ENCODE results near the gene AHSG. TPM values are rescaled to one million over a fixed set of nuclear protein-coding genes. Genes with fewer than 3 reads are reported as not detected.

Gene AHSG
- total RNA-seq, 1 experiment from 2014 or later = not detected

DNA sequence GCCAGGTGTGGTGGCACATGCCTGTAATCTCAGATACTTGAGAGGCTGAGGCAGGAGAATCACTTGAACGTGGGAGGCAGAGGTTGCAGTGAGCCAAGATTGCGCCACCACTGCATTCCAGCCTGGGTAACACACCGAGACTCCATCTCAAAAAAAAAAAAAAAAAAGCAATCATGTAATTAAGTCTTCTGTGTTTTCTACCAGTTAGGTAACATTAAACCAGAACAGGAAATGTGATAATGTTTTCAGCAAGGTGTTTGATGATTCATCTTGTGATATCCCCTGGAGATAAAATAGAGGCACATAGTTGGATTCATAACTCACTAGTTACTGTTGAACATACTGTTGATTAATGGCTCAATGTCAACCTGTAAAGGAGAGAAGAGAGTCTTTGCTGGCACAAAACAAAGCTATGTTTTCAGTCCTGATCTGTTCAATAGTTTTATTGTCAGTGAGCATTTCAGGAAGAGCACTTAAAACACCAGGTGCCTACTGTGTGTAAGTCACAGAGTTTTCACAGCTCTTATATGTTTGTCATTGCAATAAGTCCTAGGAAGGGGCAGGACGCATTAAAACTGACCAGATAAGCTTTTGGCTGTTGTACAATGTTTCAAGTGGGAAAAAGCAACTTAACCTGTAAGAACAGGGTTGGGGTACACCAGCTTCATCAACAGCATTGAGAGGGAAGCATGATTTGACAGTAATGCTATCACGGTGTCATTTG is 22.8 kb upstream of the AHSG start:
- Histone ChIP-seq H3K27me3 (ENCODE audit: low read length) (no peaks in the 10 kb centered on the region), H3K4me1 (ENCODE audit: insufficient read depth, low read length) (peaks cover 24% of the 10 kb centered on the region), H4K20me1 (ENCODE audit: low read length) (no peaks in the 10 kb centered on the region), H3K9me3 (ENCODE audit: low read length) (no peaks in the 10 kb centered on the region), H3K9ac (ENCODE audit: low read length) (no peak overlapping the region), H3K4me2 (ENCODE audit: low read length) (no peak overlapping the region), H3K4me3 (ENCODE audit: low read length) (no peak overlapping the region), H3K36me3 (ENCODE audit: low read depth, low read length) (peaks cover 12% of the 10 kb centered on the region), H3K9me2 (replicated peaks; ENCODE audit: low read length) (no peaks in the 10 kb centered on the region), H3K27ac (ENCODE audit: low read length) (no peak overlapping the region), H3K79me2 (ENCODE audit: low read length) (no peaks in the 10 kb centered on the region), H2AFZ (ENCODE audit: low read length) (no peak overlapping the region), H3F3A (ENCODE audit: low read length, unreplicated experiment) (no peaks in the 10 kb centered on the region)
- DNase-seq = peak; percentile 51
- ChIA-PET CTCF (interaction anchor here (0.6 to 0.7 kb wide), 3 partner anchors 9 to 1324 kb away, joined by 4 to 12 read pairs (median 8); no protein-coding TSS in a partner anchor), POLR2A (ENCODE audit: unreplicated experiment) (interaction anchor here (1.1 kb wide), 1 partner anchor 20 kb away, joined by 12 read pairs; the partner anchor contains the start of gene DNAJB11)
- BruUV-seq (replicated peaks) = no TSS peak
- no peak for TF ChIP-seq EZH2phosphoT487 (IDR thresholded peaks at IDR 0.05; ENCODE audit: borderline replicate concordance, low read length)
- intact Hi-C loops (cut with micrococcal nuclease) = no loop called here
- peak; percentile 30 for ATAC-seq

GRCh38 chr3:186590580-186591295 is 22.1 kb upstream of the AHSG start:
- ChIA-PET POLR2A (ENCODE audit: unreplicated experiment) (no interaction called here), CTCF (interaction anchor here (0.7 kb wide), 1 partner anchor 13 kb away, joined by 12 read pairs; no protein-coding TSS in a partner anchor)
- Histone ChIP-seq H3K4me3 (ENCODE audit: low read length) (no peak overlapping the region), H3K36me3 (ENCODE audit: low read depth, low read length) (peaks cover 5% of the 10 kb centered on the region), H3K27ac (ENCODE audit: low read length) (no peak overlapping the region), H3F3A (ENCODE audit: low read length, unreplicated experiment) (no peaks in the 10 kb centered on the region), H3K27me3 (ENCODE audit: low read length) (no peaks in the 10 kb centered on the region), H3K9me3 (ENCODE audit: low read length) (no peaks in the 10 kb centered on the region), H4K20me1 (ENCODE audit: low read length) (no peaks in the 10 kb centered on the region), H3K4me1 (ENCODE audit: insufficient read depth, low read length) (peaks cover 24% of the 10 kb centered on the region), H2AFZ (ENCODE audit: low read length) (no peak overlapping the region), H3K4me2 (ENCODE audit: low read length) (no peak overlapping the region), H3K79me2 (ENCODE audit: low read length) (no peaks in the 10 kb centered on the region), H3K9me2 (replicated peaks; ENCODE audit: low read length) (no peaks in the 10 kb centered on the region), H3K9ac (ENCODE audit: low read length) (no peak overlapping the region)
- ATAC-seq (no peak), DNase-seq (no peak)
- intact Hi-C loops (cut with micrococcal nuclease) = no loop called here
- BruUV-seq (replicated peaks) = no TSS peak
- TF ChIP-seq, protein P1, sequence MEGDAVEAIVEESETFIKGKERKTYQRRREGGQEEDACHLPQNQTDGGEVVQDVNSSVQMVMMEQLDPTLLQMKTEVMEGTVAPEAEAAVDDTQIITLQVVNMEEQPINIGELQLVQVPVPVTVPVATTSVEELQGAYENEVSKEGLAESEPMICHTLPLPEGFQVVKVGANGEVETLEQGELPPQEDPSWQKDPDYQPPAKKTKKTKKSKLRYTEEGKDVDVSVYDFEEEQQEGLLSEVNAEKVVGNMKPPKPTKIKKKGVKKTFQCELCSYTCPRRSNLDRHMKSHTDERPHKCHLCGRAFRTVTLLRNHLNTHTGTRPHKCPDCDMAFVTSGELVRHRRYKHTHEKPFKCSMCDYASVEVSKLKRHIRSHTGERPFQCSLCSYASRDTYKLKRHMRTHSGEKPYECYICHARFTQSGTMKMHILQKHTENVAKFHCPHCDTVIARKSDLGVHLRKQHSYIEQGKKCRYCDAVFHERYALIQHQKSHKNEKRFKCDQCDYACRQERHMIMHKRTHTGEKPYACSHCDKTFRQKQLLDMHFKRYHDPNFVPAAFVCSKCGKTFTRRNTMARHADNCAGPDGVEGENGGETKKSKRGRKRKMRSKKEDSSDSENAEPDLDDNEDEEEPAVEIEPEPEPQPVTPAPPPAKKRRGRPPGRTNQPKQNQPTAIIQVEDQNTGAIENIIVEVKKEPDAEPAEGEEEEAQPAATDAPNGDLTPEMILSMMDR (conservative IDR thresholded peaks at IDR 0.05; ENCODE audit: low read depth, low read length) = no peak
- TF ChIP-seq EZH2phosphoT487 (IDR thresholded peaks at IDR 0.05; ENCODE audit: borderline replicate concordance, low read length) (no peak), EZH2 (IDR thresholded peaks at IDR 0.05; ENCODE audit: low read length, unreplicated experiment) (no peak)

DNA sequence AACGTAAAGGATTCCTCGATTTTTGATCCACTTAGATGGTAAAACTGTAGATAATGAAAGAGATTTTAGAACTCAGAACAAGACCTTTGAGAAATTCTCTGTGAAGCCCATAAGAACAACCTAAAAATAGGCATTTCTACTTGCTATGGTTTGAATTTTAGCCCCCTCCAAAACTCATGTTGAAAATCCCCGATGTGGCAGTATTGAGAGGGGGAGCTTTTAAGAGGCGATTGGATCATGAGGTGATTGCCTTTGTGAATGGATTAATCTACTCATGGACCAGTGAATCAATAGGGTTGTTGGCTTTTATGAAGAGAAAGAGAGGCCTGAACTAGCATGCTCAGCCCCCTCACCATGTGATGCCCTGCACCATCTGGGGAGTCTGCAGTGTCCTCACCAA is 20.2 kb upstream of the AHSG start:
- Histone ChIP-seq H3K9me2 (replicated peaks; ENCODE audit: low read length) (no peaks in the 10 kb centered on the region), H3K27me3 (ENCODE audit: low read length) (no peaks in the 10 kb centered on the region), H3K27ac (ENCODE audit: low read length) (no peak overlapping the region), H3K4me3 (ENCODE audit: low read length) (no peak overlapping the region), H3K4me1 (ENCODE audit: insufficient read depth, low read length) (peaks cover 24% of the 10 kb centered on the region), H4K20me1 (ENCODE audit: low read length) (no peaks in the 10 kb centered on the region), H3K36me3 (ENCODE audit: low read depth, low read length) (no peaks in the 10 kb centered on the region), H3K4me2 (ENCODE audit: low read length) (no peak overlapping the region), H3K9ac (ENCODE audit: low read length) (no peak overlapping the region), H3F3A (ENCODE audit: low read length, unreplicated experiment) (no peaks in the 10 kb centered on the region), H2AFZ (ENCODE audit: low read length) (no peak overlapping the region), H3K79me2 (ENCODE audit: low read length) (no peaks in the 10 kb centered on the region), H3K9me3 (ENCODE audit: low read length) (no peaks in the 10 kb centered on the region)
- intact Hi-C loops (cut with micrococcal nuclease) = no loop called here
- no peak for ATAC-seq
- ChIA-PET CTCF (no interaction called here), POLR2A (ENCODE audit: unreplicated experiment) (no interaction called here)
- no peak for TF ChIP-seq EZH2 (IDR thresholded peaks at IDR 0.05; ENCODE audit: low read length, unreplicated experiment)
- TF ChIP-seq, protein P1 (conservative IDR thresholded peaks at IDR 0.05; ENCODE audit: low read depth, low read length) = no peak
- BruUV-seq (replicated peaks) = no TSS peak
- DNase-seq = no peak
